GM12892 (cell line): ENCODE data around the gene BRAP.

Experiments used
- POLR2A ChIP-seq: IDR thresholded peaks from 2 replicates; pipeline ENCODE4 v1.6.1; 2011; ENCODE audit warnings: low read depth, low read length, control low read depth
- POLR2AphosphoS5 ChIP-seq: IDR thresholded peaks from 2 replicates; pipeline ENCODE4 v1.6.1; 2011; ENCODE audit warnings: low read depth, low read length, control low read depth

DNA sequence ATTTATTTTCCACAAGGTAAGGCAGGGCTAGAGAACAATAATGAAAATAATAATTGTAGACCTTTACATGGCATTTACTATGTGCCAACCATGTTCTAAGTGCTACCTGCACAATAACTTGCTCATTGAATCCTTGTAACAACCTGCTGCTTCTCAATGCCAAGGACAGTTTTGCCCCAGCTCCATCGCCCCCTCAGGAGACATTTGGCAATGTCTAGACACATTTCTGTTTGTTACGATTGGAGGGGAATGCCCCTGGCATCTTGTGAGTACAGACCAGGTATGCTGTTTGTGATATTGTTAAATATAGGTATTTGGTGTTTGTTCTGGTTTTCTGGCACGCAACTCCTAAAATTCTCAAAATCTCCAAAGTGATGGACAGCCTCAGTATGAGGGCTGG is 78.5 kb downstream of the BRAP start:
- TF ChIP-seq POLR2A (no peak), POLR2AphosphoS5 (no peak)
